ENCODE measurements around the gene PHTF1.

- TF ChIP-seq HDAC6 (IDR thresholded peaks at IDR 0.05; ENCODE audit: unreplicated experiment) (no peak), NR2C1 (IDR thresholded peaks at IDR 0.05) (no peak), CTCF (IDR thresholded peaks at IDR 0.05 in 2 of 3, conservative IDR thresholded peaks at IDR 0.05 in 1 of 3; ENCODE audit: control insufficient read depth in 2 of 3, extremely low read depth in 1 of 3, insufficient read depth in 1 of 3, low read depth in 3 of 3, low read length in 3 of 3) (no peak)
These were observed 97.2 kb downstream of the PHTF1 start for GRCh38 chr1:113662101-113662500.
